Stimulated activated CD4-positive, alpha-beta T cell treated with anti-CD3 and anti-CD28 coated beads, Interleukin-1b, Interleukin-23, amount 100 ng/mL, for 48 hours (primary cell): ENCODE results near the gene TXNRD1.

Experiments
- DNase-seq: peaks from one replicate; pipeline ENCODE4 v3.0.0-alpha.2; 2020

The TXNRD1 gene

DNA sequence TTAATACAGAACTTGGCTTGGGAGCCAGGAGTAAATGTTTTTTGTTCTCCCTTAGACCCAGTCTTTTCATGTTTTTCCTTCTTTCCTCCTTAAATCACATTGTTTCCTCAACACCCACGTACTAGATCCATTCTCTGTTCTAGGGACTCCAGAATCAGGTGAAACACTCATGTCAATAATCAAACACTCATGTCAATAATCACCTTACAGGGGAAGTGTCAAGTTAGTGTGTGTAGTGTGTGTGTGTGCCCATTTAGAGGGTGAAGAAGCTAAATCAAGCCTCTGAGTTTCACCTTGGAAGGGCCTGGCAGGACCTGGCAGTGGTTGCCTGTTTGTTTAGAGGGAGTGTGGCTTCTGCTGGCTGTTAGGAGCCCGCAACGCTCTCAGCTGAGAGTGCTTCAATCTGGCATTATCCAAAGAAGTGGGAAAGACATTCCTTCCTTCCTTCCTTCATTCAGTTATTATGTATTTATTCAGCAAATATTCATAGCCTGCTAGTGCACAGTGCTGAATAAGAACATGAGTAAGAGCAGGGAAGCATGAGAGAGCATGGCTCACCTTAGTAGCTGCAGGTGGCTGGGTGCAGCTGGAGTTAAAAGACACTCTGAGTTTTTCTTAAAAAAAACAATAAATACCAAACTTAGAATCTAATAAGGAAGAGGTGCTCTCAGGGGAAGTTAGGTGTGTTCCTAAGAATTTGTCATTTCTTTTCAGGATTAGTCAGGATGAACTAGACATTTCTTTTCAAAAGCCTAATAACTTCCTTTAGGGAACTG, 70.3 kb downstream of the TXNRD1 start:
- DNase-seq: peak; percentile 32

DNA sequence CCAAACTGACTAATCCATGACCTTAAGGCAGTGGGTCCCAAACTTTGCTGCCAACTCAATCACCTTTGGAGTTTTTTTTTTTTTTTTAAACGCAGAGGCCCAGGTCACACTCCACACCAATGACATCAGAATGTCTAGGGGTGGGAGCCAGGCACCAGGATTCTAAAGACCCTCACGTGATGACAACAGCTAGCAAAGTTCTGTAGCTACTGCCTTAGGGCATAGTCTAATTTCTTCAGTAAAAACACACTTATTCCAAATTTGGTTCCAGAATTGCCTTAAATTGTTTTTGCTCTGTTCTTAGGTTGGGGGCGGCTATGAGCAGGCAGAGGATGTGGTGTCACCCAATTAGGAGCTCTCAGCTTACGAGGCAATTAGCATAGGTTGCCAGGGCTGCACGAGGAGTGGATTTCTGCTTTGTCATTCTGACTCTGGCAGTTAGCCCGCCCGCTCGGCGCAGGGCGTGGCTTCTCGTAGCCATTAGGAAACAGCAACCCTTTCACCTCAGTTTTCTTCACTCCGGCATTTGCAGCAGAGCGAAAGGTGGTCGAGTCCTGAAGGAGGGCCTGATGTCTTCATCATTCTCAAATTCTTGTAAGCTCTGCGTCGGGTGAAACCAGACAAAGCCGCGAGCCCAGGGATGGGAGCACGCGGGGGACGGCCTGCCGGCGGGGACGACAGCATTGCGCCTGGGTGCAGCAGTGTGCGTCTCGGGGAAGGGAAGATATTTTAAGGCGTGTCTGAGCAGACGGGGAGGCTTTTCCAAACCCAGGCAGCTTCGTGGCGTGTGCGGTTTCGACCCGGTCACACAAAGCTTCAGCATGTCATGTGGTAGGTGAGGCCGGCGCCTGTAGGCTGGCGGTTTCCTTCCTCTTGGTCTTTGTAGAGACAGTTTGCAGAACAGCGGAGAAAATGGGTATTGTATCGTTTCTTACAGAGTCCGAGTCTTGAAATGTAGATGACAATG, 71.2 kb downstream of the TXNRD1 start:
- DNase-seq: peak; percentile 92

DNA sequence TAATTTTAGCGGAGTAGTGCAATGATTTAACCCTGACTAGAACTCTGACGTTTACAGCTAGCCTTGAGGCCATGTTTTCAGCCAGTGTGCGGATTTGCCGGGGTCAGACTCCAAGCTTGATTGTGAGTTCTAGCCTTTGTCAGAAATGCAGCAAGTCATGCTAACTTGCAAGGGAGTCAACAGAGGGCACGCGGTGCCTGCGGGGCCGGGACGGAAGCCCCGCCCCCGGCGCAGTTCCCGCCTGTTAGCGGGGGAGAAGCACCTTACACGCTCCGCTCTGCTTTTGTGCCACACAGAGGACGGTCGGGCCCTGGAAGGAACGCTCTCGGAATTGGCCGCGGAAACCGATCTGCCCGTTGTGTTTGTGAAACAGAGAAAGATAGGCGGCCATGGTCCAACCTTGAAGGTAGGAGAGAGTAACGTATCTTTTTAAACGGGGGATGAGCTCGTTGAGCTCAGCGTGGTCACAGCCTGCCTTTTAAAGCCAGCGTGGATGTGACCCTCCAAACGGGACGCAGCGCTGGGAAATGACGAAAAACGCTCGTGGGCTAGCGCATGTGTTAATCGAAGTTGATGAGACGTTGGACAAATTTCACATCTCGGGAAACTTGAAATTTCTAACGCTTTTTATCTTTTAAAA, 73.2 kb downstream of the TXNRD1 start:
- DNase-seq: peak; percentile 89

DNA sequence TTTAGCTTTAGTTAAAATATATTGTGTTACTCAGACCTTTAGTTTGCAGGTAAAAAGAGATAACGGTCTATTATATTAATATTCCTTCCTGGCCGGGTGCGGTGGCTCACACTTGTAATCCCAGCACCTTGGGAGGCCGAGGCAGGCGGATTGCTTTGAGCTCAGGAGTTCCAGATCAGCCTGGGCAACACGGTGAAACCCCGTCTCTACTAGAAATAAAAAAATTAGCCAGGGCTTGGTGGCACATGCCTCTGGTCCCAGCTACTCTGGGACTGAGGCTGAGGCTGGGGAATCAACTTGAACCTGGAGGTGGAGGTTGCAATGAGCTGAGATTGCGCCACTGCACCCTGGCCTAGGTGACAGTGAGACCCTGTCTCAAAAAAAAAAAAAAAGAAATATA, 74.7 kb downstream of the TXNRD1 start:
- no peak for DNase-seq

DNA sequence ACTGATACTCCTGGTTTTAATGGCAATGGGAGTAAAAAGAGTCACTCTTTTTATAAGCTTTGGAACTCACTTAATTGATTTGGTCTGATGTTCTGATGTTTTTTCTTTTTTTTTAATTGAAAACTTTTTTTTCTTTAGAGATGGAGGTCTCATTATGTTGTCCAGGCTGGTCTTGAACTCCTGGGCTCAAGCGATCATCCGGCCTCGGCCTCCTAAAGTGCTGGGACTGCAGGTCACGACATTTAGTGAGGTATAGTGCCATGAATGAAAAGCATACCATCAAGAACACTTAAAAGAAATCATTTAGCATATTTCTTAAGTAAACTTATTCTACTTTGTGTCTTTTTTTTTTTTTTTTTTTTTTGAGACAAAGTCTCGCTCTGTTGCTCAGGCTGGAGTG, 75.3 kb downstream of the TXNRD1 start:
- DNase-seq: no peak

DNA sequence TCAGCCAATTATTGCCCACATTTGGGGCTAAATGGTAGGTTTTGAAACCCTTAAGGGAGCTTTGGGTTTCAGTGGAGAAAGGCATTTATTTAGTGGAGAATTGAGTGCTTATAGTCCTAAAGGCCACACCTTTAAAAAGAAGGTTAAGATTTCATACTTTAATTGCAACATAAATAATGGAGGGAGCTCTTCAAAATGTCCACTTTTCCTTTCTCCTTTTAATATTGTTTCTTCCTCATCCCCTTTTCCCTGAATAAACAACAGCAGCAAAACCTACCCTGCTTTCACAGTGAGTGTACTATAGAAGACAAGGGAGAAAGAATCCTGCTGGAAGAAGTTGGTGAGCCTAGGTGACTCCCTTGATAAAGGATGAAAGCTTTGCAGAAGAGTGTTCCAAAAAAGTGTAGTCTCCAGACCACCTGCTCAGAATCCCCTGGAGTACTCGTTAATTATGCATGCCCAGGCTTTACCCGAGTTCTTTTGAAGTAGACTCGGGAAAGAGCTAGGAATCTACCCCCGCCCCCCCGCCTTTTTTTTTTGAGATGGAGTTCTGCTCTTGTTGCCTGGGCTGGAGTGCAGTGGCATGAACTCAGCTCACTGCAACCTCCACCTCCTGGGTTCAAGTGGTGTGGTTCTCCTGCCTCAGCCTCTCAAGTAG, 76.4 kb downstream of the TXNRD1 start:
- no peak for DNase-seq

DNA sequence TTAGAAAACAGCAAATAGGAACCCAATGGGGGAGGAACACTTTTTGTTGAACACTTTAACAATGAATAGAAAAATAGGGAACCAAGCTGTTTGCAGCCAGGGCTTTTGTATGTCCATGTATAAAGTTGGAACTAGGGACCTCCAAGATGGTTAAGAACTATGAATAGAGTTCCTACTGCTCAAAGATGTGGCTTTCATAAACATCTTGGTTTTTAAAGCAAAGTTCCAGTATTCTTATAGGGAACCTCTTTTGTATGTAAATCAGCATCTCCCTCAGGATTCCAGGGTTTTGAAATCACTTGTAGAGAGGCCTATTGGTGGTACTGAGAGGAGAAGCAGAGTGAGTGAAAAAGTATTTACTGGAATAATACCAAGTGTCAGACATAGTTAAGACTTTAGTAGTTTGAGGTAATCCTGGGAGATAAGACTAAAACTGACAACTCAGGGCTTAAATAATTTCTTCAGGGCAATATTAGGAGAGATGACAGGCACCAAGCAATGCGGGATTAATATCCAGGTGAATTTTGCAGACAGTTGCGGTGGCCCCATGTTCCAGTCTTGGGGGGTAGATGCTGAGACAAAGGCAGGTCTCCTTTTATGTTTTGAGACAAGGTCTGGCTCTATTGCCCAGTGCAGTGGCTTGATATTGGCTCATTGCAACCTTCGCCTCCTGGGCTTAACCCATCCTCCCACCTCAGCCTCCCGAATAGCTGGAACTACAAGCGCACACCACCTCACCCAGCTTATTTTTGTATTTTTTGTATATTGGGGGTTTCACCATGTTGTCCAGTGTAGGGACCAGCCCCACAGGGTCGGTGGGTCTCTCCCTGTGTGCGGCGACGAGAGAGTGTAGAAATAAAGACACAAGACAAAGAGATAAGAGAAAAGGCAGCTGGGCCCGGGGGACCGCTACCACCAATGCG, 77.6 kb downstream of the TXNRD1 start:
- no peak for DNase-seq

DNA sequence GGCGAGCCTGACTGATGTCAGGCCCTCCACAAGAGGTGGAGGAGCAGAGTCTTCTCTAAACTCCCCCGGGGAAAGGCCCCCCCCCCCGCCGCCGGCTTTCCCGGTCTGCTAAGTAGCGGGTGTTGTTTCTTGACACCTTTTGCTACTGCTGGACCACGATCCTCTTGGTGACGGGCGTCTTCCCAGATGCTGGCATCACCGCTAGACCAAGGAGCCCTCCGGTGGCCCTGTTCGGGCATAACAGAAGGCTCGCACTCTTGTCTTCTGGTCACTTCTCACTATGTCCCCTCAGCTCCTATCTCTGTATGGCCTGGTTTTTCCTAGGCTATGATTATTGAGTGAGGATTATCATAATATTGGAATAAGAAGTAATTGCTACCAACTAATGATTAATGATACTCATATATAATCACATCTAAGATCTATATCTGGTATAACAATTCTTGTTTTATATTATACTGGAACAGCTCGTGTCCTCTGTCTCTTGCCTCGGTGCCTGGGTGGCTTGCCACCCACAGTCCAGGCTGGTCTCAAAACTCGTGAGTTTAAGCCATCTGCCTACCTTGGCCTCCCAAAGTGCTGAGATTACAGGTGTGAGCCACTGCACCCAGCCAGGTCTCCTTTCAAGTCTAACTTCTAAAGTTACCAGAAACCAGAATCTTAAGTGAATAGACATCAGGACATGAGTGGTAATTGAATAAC, 78.7 kb downstream of the TXNRD1 start:
- DNase-seq: peak; percentile 20

DNA sequence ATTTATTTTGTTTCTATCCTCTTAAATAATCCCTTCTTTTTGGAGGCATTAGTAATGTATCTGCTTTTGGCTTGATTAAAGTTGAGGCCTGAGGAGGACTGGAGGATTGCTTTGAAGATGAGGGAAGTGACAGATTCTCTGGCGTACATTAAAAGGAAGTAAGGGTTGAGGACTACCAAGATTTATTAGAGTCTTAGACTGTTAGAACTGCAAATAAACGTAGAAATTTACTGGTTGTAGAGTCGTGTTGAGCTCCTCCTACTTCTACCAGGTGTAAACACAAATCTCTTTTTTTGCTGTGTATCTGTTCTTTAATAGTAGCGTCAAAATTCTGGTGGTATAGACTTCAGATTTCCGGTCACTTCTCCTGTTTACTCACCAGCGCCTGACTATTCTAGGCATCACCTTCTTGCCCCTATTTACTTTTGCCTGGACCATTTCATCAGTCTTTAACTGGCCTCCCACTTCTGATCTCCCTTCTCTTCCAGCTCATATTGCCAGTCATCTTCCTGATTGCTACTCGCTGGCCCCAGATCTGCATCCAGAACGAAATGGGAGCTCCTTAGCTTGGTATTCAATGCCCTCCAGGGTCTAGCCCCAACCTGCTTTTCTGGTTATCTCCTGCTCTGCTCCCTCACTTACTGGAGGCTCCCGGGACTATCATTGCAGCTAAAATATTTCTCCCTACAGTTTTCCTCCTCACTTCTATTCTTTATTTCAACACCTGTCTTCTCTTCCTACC, 79.5 kb downstream of the TXNRD1 start:
- DNase-seq: no peak

DNA sequence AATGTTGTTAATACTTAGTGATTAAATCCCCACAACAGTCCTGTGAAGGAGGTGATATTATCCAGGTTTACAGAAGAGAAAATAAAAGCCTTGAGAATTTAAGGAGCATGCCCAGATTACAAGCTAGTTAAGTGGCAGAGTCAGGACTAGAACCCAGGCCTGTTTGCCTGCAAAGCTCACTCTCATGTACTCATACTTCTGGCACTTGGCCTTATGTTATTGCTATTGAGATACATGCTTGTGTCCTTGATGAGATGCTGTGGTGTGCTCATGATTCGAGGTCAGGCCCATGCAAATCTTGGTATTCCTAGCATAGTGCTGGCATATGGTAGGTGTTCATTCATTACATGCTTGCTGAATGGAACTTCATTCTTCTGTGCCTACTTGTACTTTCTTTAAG, 80.4 kb downstream of the TXNRD1 start:
- no peak for DNase-seq

DNA sequence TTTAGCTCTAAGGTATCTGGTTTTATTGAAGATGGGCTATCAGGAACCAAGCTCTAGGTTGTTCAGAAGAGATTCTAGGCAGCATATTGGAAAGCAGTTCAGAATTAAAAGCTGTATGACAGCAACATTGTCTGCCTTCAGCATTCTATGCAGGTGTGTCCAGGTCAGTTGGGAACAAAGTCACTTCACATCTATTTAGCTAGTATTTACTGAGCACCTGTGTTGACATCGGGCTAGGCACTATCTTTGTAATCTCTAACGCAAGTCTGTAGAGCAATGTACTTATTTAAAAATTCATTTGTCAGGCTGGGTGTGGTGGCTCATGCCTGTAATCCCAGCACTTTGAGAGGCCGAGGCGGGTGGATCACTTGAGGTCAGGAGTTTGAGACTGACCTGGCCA, 81.1 kb downstream of the TXNRD1 start:
- no peak for DNase-seq

DNA sequence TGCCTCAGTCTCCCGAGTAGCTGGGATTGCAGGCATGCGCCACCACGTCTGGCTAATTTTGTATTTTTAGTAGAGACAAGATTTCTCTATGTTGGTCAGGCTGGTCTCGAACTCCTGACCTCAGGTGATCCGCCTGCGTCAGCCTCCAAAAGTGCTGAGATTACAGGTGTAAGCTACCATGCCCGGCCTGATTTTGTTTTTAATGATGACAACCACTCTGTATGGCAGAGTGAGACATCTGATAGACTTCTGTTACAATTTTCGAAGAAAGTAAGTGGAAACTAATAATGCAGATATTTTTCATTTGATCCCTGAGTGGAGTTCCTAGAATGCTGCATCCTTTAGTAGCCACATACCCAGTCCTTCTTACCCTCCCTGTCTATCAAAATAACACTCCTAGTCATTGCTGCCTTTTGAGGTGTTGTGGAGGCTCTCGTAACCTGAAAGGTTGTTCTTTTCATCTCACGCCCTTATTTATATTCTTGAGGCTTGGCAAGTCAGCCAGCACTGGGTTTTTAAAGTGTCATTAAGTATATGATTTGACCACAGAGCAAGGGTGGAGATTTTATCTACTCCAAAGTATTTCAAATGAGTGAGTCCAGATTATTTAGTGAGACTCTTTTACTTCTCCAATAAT, 82.0 kb downstream of the TXNRD1 start:
- DNase-seq: no peak

DNA sequence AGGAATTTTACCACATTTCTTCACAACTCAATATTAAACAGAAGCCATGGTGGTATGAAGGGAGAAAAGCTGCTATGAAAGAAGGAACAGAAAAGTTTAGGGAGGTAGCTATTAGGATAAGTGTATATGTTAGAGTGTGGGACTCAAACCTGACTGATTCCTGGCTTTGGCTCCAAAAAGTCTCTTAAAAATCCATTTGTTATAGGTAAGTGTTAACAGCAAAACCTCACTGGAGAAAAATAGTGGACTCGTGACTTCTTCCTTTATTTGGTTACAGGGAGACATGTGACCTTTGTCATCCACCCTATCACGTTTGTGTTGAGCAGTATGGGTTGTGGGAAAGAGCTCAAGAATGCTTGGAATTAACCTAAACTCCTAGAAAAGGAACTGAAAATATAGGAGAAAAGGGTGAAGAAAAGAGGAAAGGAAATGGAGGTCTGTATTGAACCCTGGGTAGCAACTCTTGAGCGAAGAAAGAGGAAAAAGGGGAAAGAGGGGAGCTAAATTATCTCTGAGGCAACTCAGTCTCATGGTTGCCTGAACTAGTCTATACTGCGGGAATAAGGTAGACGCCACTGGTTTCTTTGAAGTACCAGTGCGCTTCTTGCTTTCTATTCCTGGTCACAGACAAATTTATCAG, 84.4 kb downstream of the TXNRD1 start:
- no peak for DNase-seq

DNA sequence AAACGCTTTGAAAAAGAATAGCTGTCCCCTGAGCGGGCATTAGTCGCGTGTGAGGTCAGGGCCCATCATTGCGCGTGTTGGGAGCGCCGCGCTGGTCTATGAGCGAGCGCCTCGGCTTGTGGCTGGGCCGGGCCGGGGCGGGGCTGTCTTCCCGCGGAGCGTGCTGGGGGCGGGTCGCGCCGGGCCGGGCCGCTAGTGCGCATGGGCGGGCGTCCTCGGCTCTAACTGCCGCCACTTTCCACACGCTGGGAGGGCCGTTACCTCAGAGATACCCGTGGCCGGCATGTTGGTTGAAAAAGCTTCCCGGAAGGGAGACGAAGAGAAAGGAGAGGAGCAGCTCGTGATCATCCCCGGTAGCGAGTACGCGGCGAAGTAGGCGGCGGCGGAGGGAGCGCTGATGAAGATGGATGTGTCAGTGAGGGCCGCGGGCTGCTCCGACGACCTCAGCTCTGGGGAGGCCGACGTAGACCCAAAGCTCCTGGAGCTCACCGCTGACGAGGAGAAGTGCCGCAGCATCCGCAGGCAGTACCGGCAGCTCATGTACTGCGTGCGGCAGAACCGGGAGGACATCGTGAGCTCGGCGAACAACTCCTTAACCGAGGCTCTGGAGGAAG, 88.1 kb downstream of the TXNRD1 start, which contains the start of gene EID3:
Gene EID3 (plus strand): TSS at position 202 of the 614 bp plus-strand sequence. CDS start 196 bp downstream, at position 398.
- DNase-seq: peak; percentile 91

DNA sequence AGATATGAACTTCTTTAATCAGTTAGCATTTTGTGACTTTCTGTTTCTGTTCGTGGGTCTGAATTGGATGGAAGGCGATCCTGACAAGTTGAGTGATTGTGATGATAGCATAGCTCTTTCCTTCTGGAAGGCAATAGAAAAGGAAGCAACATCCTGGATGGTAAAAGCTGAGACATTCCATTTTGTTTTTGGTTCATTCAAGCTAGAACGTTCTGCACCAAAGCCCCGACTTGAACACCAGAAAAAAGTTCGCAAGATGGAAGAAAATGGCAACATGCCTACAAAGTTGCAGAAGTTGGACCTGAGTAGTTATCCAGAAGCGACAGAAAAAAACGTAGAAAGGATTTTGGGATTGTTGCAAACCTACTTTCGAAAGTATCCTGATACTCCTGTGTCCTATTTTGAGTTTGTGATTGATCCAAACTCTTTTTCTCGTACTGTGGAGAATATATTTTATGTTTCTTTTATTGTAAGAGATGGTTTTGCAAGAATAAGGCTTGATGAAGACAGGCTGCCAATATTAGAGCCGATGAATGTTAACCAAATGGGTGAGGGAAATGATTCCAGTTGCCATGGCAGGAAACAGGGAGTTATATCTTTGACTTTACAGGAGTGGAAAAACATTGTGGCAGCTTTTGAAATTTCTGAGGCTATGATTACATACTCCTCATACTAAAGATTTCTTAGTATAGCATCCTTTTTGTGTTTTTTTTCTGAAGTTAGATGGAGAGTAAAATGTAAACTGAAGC, 88.9 kb downstream of the TXNRD1 start:
- DNase-seq: no peak

DNA sequence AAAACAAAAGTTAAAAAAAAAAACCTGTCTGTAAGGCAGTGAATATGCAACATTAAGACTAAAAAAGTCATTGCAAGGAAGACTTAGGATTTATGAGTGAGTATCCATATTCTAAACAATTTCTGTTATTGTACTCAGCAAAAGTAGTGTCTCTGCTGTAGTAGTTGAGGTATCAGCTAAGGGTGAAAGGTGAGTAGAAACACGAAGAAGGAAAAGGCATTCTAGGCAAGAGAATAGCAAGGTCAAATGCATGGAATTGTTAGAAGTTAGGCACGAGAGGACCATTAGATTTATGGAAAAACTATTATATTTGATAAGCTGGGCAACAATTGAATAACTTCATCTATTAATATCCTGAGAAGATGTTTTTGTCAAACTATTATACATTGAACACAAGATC, 89.8 kb downstream of the TXNRD1 start:
- DNase-seq: no peak

DNA sequence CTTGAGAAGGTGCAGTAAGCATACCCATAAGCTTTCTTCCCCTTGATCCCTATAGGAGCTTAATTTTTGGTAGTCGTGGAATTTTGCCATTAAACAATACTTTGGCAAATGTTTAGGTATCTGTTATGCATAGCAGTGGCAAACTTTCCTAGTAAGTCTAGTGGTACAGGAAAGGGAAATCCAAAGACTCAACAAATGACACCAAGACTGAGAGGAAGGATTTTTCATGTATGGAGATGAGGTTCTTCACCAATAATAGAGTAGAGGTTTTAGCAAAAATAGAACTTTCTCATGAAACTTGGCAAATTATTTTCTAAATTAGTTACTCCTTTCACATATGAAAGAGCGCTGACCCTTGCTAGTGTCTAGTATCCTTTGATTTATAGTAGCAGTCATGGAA, 90.8 kb downstream of the TXNRD1 start:
- no peak for DNase-seq
